HEK293T (cell line): Measurements from ENCODE around the gene HOXD4.

Source experiments
- ARNT ChIP-seq: fragments of 450-650 bp; IDR thresholded peaks from 2 replicates; pipeline ENCODE4 v1.6.1; 2017; ENCODE audit warnings: mild to moderate bottlenecking
- ELF4 ChIP-seq: fragments of 450-650 bp; IDR thresholded peaks from 2 replicates; pipeline ENCODE4 v1.6.1; 2017; ENCODE audit warnings: antibody characterized with exemption
- FOXM1 ChIP-seq: fragments of 450-650 bp; IDR thresholded peaks from 2 replicates; pipeline ENCODE4 v1.6.1; 2017; ENCODE audit warnings: mild to moderate bottlenecking, borderline replicate concordance
- L3MBTL2 ChIP-seq: fragments of 450-650 bp; conservative IDR thresholded peaks from 2 replicates; pipeline ENCODE4 v1.6.1; 2016; ENCODE audit warnings: mild to moderate bottlenecking
- SP1 ChIP-seq: fragments of 450-650 bp; IDR thresholded peaks from 2 replicates; pipeline ENCODE4 v1.6.1; 2017
- SUZ12 ChIP-seq: fragments of 450-650 bp; IDR thresholded peaks from 2 replicates; pipeline ENCODE4 v1.6.1; 2016; ENCODE audit warnings: mild to moderate bottlenecking
- TARDBP ChIP-seq: fragments of 450-650 bp; IDR thresholded peaks from 2 replicates; pipeline ENCODE4 v1.6.1; 2016

DNA sequence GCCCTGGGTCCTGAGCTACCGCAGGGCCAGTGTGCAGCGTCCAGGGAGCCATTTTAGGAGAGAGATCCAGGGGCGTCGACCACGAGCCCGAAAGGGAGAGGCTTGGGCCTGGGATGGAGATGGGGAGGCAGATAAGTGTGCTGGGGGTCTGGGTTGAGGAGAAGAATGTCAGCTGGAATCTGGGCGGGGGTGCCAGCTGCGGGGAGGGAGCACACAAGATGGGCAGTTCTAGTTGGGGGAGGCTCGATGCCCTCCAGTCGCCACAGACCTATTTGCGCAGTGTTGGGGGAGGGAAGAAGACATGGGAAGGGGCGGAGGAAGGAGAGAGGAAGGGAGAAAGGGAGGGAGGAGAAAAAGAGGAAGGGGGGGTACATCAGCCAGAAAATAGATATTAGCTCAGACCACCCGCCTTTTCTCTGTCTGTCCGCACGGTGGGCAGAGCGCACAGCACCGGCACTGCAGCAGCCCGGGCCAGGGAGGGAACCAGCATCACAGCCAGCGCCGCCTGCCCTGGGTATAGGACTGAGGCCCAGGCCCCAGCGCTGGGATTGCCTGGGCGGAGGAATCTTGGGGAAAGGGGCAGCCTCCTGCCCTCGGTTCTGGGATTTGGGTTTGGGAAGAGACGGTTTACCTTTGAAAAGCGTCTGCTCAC is 46.1 kb upstream of the HOXD4 start:
- no peak for TF ChIP-seq ARNT
- TF ChIP-seq L3MBTL2: peak; percentile 79
- no peak for TF ChIP-seq SP1
- no peak for TF ChIP-seq FOXM1
- no peak for TF ChIP-seq ELF4
- TF ChIP-seq SUZ12: no peak
- no peak for TF ChIP-seq TARDBP
